ENCODE results near the gene ACSL5. TPM values are rescaled to one million over a fixed set of nuclear protein-coding genes. Genes with fewer than 3 reads are reported as not detected.

Gene ACSL5
- polyA plus RNA-seq, 1 of the 3 experiments (the other 2 are of a cell fraction): 0.08 TPM

DNA sequence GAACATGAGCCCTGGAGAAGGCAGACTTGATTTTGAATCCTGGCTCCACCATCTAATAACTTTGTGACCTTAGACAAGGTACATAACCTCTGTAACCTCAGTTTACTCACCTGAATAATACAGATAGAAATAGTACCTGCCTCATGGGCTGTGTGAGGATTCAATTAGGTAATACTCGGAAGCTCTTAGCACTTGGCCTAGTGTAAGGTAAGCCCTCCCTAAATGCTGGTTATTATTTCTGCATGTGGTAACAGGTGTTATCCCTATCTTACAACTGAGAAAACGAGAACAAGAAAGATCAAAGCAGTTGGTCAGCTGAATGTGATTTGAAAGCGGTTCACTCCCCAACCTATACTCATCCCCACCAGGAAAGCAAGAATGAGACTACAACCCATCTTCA, 28.7 kb upstream of the ACSL5 start:
- H3K36me3 ChIP-seq (replicated peaks in 1 of 2; ENCODE audit: control insufficient read depth in 1 of 2, insufficient read depth in 2 of 2, low read length in 1 of 2): no peaks in the 10 kb centered on the region
- no peaks in the 10 kb centered on the region for H3K9me2 ChIP-seq
- no peaks in the 10 kb centered on the region for H3K79me2 ChIP-seq (ENCODE audit: insufficient read depth)
- DNase-seq: no peak
- no peak overlapping the region for H2AFZ ChIP-seq (ENCODE audit: low read depth)
- no peaks in the 10 kb centered on the region for H3K9me3 ChIP-seq
- POLR2A ChIA-PET: no interaction called here
- no peaks in the 10 kb centered on the region for H4K20me1 ChIP-seq (ENCODE audit: insufficient read depth)
- no peaks in the 10 kb centered on the region for H3K27me3 ChIP-seq (ENCODE audit: insufficient read depth)
- TF ChIP-seq JUND (IDR thresholded peaks at IDR 0.05) (no peak), RFX5 (IDR thresholded peaks at IDR 0.05; ENCODE audit: low read length) (no peak), SMC3 (IDR thresholded peaks at IDR 0.05; ENCODE audit: low read depth, low read length) (no peak), RCOR1 (IDR thresholded peaks at IDR 0.05; ENCODE audit: low read length) (no peak), CHD2 (IDR thresholded peaks at IDR 0.05; ENCODE audit: low read length, partially characterized antibody) (no peak), GABPA (IDR thresholded peaks at IDR 0.05; ENCODE audit: low read depth) (no peak), TAF1 (IDR thresholded peaks at IDR 0.05; ENCODE audit: borderline replicate concordance, low read depth, low read length) (no peak), RXRA (IDR thresholded peaks at IDR 0.05; ENCODE audit: borderline replicate concordance, low read depth) (no peak), EZH2phosphoT487 (IDR thresholded peaks at IDR 0.05; ENCODE audit: borderline replicate concordance, low read depth) (no peak), MEF2A (IDR thresholded peaks at IDR 0.05; ENCODE audit: borderline replicate concordance, low read depth) (no peak), POLR2AphosphoS5 (IDR thresholded peaks at IDR 0.05; ENCODE audit: low read depth, low read length) (no peak), FOSL2 (IDR thresholded peaks at IDR 0.05; ENCODE audit: borderline replicate concordance, low read depth) (no peak)
- CTCF ChIA-PET: interaction anchor here (1.0 kb wide), 1 partner anchor 16 kb away, joined by 3 read pairs; no protein-coding TSS in a partner anchor
- no peak overlapping the region for H3K27ac ChIP-seq (ENCODE audit: low read depth in 2 of 2, low read length in 1 of 2)
- WGBS (ENCODE audit: low lambda C conversion rate): 27% methylated on average over 3 of the region's 3 CpGs
- no peak overlapping the region for H3K4me3 ChIP-seq (ENCODE audit: low read depth in 2 of 2, low read length in 1 of 2)
- H3K4me2 ChIP-seq: no peak overlapping the region
- H3K9ac ChIP-seq: no peak overlapping the region
- H3K4me1 ChIP-seq (ENCODE audit: control insufficient read depth in 1 of 2, insufficient read depth in 2 of 2, low read depth in 1 of 2, low read length in 1 of 2): peaks cover 0 to 20% of the 10 kb centered on the region in 2 experiments; a peak in 1 of 4 replicates
- no peaks in the 10 kb centered on the region for H3F3A ChIP-seq (replicated peaks; ENCODE audit: insufficient read depth)

DNA sequence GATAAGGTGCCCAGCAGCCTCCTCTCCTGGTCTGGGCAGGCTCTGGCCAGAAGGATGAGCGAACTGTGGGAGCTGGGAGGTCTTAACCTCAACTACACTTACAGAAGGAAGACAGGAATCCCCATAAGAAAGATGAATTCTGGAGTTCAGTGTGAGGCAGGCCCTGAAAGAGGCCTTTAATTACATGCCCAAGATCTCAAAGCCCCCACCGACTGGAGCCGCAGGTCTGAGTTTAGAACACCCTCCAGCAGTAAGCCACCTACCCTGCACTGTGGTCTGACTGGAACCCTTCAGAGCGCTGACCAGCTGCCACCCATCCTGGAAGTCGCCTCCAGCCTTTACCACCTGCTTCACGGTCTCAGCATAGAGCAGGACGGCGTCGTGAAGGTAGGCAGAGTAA, 28.2 kb upstream of the ACSL5 start:
- 29% methylated on average over 1 of the region's 9 CpGs for WGBS (ENCODE audit: low lambda C conversion rate)
- Histone ChIP-seq H4K20me1 (ENCODE audit: insufficient read depth) (no peaks in the 10 kb centered on the region), H3K79me2 (ENCODE audit: insufficient read depth) (no peaks in the 10 kb centered on the region), H3K9me3 (no peaks in the 10 kb centered on the region), H3F3A (replicated peaks; ENCODE audit: insufficient read depth) (no peaks in the 10 kb centered on the region), H3K4me1 (ENCODE audit: control insufficient read depth in 1 of 2, insufficient read depth in 2 of 2, low read depth in 1 of 2, low read length in 1 of 2) (peaks cover 0 to 17% of the 10 kb centered on the region in 2 experiments; a peak in 1 of 4 replicates), H3K4me3 (ENCODE audit: low read depth in 2 of 2, low read length in 1 of 2) (no peak overlapping the region), H3K27me3 (ENCODE audit: insufficient read depth) (no peaks in the 10 kb centered on the region), H2AFZ (ENCODE audit: low read depth) (no peak overlapping the region), H3K4me2 (no peak overlapping the region), H3K27ac (ENCODE audit: low read depth in 2 of 2, low read length in 1 of 2) (no peak overlapping the region), H3K36me3 (replicated peaks in 1 of 2; ENCODE audit: control insufficient read depth in 1 of 2, insufficient read depth in 2 of 2, low read length in 1 of 2) (no peaks in the 10 kb centered on the region), H3K9me2 (no peaks in the 10 kb centered on the region), H3K9ac (no peak overlapping the region)
- ChIA-PET POLR2A (no interaction called here), CTCF (interaction anchor here (1.0 kb wide), 1 partner anchor 16 kb away, joined by 3 read pairs; no protein-coding TSS in a partner anchor)
- no peak for DNase-seq
- TF ChIP-seq MEF2A (IDR thresholded peaks at IDR 0.05; ENCODE audit: borderline replicate concordance, low read depth): no peak
- no peak for TF ChIP-seq TEAD4 (IDR thresholded peaks at IDR 0.05; ENCODE audit: borderline replicate concordance, insufficient read depth)
- no peak for TF ChIP-seq EZH2phosphoT487 (IDR thresholded peaks at IDR 0.05; ENCODE audit: borderline replicate concordance, low read depth)

DNA sequence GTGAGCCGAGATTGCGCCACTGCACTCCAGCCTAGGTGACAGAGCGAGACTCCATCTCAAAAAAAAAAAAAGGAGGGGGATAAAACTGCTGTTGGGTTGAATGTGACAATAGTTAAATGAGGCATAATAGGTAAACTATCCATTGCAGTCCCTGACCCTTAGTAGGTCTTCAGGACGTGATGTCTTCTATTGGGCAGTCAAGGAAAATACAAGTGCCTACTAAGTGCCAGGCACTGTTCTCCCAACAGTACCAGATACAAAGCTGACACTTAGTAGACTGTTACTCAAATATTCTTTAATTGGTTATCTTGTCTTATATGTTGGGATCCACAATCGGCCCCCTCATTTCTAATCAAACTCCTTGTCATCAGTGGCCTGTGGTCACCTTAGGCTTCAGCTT, 27.1 kb upstream of the ACSL5 start:
- ChIA-PET POLR2A (no interaction called here), CTCF (interaction anchor here (1.5 kb wide), 1 partner anchor 29 kb away, joined by 4 read pairs; no protein-coding TSS in a partner anchor)
- no peaks in the 10 kb centered on the region for H3K27me3 ChIP-seq (ENCODE audit: insufficient read depth)
- no peak for DNase-seq
- H4K20me1 ChIP-seq (ENCODE audit: insufficient read depth): no peaks in the 10 kb centered on the region
- no peak overlapping the region for H3K4me3 ChIP-seq (ENCODE audit: low read depth in 2 of 2, low read length in 1 of 2)
- no peak overlapping the region for H3K27ac ChIP-seq (ENCODE audit: low read depth in 2 of 2, low read length in 1 of 2)
- 55% methylated on average over 5 of the region's 5 CpGs for WGBS (ENCODE audit: low lambda C conversion rate)
- H3K4me2 ChIP-seq: no peak overlapping the region
- H3K9ac ChIP-seq: no peak overlapping the region
- no peak overlapping the region for H2AFZ ChIP-seq (ENCODE audit: low read depth)
- peaks cover 0 to 15% of the 10 kb centered on the region in 2 experiments; a peak in 1 of 4 replicates for H3K4me1 ChIP-seq (ENCODE audit: control insufficient read depth in 1 of 2, insufficient read depth in 2 of 2, low read depth in 1 of 2, low read length in 1 of 2)
- no peaks in the 10 kb centered on the region for H3K36me3 ChIP-seq (replicated peaks in 1 of 2; ENCODE audit: control insufficient read depth in 1 of 2, insufficient read depth in 2 of 2, low read length in 1 of 2)
- no peaks in the 10 kb centered on the region for H3F3A ChIP-seq (replicated peaks; ENCODE audit: insufficient read depth)
- H3K79me2 ChIP-seq (ENCODE audit: insufficient read depth): no peaks in the 10 kb centered on the region
- H3K9me2 ChIP-seq: no peaks in the 10 kb centered on the region
- no peaks in the 10 kb centered on the region for H3K9me3 ChIP-seq
- TF ChIP-seq FOXM1 (IDR thresholded peaks at IDR 0.05; ENCODE audit: low read depth): no peak
- TF ChIP-seq FOXJ3 (CRISPR knock-in tag; IDR thresholded peaks at IDR 0.05): no peak
- TF ChIP-seq ELF1 (IDR thresholded peaks at IDR 0.05): no peak
- no peak for TF ChIP-seq GABPA (IDR thresholded peaks at IDR 0.05; ENCODE audit: low read depth)
- TF ChIP-seq, protein P1, sequence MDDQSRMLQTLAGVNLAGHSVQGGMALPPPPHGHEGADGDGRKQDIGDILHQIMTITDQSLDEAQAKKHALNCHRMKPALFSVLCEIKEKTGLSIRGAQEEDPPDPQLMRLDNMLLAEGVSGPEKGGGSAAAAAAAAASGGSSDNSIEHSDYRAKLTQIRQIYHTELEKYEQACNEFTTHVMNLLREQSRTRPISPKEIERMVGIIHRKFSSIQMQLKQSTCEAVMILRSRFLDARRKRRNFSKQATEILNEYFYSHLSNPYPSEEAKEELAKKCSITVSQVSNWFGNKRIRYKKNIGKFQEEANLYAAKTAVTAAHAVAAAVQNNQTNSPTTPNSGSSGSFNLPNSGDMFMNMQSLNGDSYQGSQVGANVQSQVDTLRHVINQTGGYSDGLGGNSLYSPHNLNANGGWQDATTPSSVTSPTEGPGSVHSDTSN (IDR thresholded peaks at IDR 0.05): no peak
- TF ChIP-seq CHD2 (IDR thresholded peaks at IDR 0.05; ENCODE audit: low read length, partially characterized antibody): no peak
- TF ChIP-seq, protein P2, sequence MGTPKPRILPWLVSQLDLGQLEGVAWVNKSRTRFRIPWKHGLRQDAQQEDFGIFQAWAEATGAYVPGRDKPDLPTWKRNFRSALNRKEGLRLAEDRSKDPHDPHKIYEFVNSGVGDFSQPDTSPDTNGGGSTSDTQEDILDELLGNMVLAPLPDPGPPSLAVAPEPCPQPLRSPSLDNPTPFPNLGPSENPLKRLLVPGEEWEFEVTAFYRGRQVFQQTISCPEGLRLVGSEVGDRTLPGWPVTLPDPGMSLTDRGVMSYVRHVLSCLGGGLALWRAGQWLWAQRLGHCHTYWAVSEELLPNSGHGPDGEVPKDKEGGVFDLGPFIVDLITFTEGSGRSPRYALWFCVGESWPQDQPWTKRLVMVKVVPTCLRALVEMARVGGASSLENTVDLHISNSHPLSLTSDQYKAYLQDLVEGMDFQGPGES (IDR thresholded peaks at IDR 0.05; ENCODE audit: low read depth, low read length): no peak
- no peak for TF ChIP-seq YY1 (IDR thresholded peaks at IDR 0.05; ENCODE audit: low read depth)
- TF ChIP-seq MXI1 (IDR thresholded peaks at IDR 0.05; ENCODE audit: low read depth, low read length): no peak
